Astrocyte (in vitro differentiated cells and primary cell): ENCODE results near the gene CENPX. TPM values are rescaled to one million over a fixed set of nuclear protein-coding genes. Genes with fewer than 3 reads are reported as not detected.
"Not testable (repeated sequence)": the region's sequence is repeated elsewhere in the genome, so short reads cannot be mapped to it uniquely, and the experiment has no call there.

Experiments used
- DNase-seq: peaks from one replicate; pipeline ENCODE4 v3.0.0-alpha.2; 2010; ENCODE audit warnings: low read depth
- FAIRE-seq: peaks from 2 replicates; lab custom pipeline; 2011; peaks lifted over from hg19 to GRCh38; lab: Jason Lieb, UNC
- H2AFZ ChIP-seq: 2 replicates; pipeline ENCODE4 v1.6.0; 2012; ENCODE audit warnings: low read depth, low read length, inconsistent platforms
- H3K27ac ChIP-seq: 2 replicates; pipeline ENCODE4 v1.5.1; 2011; ENCODE audit warnings: low read depth, low read length, inconsistent platforms
- H3K27me3 ChIP-seq: 2 replicates; pipeline ENCODE4 v1.6.0; 2011; ENCODE audit warnings: low read length, inconsistent platforms; ENCODE audit not compliant: insufficient read depth
- H3K36me3 ChIP-seq: 2 replicates; pipeline ENCODE4 v1.5.1; 2011; ENCODE audit warnings: low read length, inconsistent platforms; ENCODE audit not compliant: insufficient read depth
- H3K4me1 ChIP-seq: 2 replicates; pipeline ENCODE4 v1.5.1; 2011; ENCODE audit warnings: low read length, inconsistent platforms; ENCODE audit not compliant: insufficient read depth
- H3K4me2 ChIP-seq: 2 replicates; pipeline ENCODE4 v1.6.0; 2012; ENCODE audit warnings: low read length, inconsistent platforms
- H3K4me3 ChIP-seq: 2 replicates; pipeline ENCODE4 v1.5.1; 2011; ENCODE audit warnings: low read depth, mild to moderate bottlenecking, low read length, inconsistent platforms; ENCODE audit not compliant: insufficient read depth
- H3K79me2 ChIP-seq: 2 replicates; pipeline ENCODE4 v1.6.0; 2012; ENCODE audit warnings: mild to moderate bottlenecking, low read length, inconsistent platforms; ENCODE audit not compliant: insufficient read depth
- H3K9ac ChIP-seq: 2 replicates; pipeline ENCODE4 v1.6.0; 2012; ENCODE audit warnings: mild to moderate bottlenecking, low read length, inconsistent platforms
- H3K9me3 ChIP-seq: 2 replicates; pipeline ENCODE4 v1.5.1; 2012; ENCODE audit warnings: low read depth, mild to moderate bottlenecking, low read length, inconsistent platforms; ENCODE audit not compliant: insufficient read depth
- H4K20me1 ChIP-seq: 2 replicates; pipeline ENCODE4 v1.6.0; 2012; ENCODE audit warnings: low read length, inconsistent platforms; ENCODE audit not compliant: insufficient read depth
- H3K27ac Mint-ChIP-seq: one replicate; pipeline ENCODE4 v1.8.0; 2021; ENCODE audit warnings: mild to moderate bottlenecking, mixed read lengths; ENCODE audit not compliant: unreplicated experiment
- H3K27me3 Mint-ChIP-seq: one replicate; pipeline ENCODE4 v1.8.0; 2021; ENCODE audit warnings: low read depth, mixed read lengths; ENCODE audit not compliant: unreplicated experiment
- H3K36me3 Mint-ChIP-seq: one replicate; pipeline ENCODE4 v1.8.0; 2021; ENCODE audit warnings: low read depth, mixed read lengths; ENCODE audit not compliant: unreplicated experiment
- H3K4me1 Mint-ChIP-seq: one replicate; pipeline ENCODE4 v1.8.0; 2021; ENCODE audit warnings: low read depth, mixed read lengths; ENCODE audit not compliant: unreplicated experiment
- H3K4me3 Mint-ChIP-seq: one replicate; pipeline ENCODE4 v1.8.0; 2021; ENCODE audit warnings: mild to moderate bottlenecking, moderate library complexity, mixed read lengths; ENCODE audit not compliant: unreplicated experiment
- H3K9me3 Mint-ChIP-seq: one replicate; pipeline ENCODE4 v1.8.0; 2021; ENCODE audit warnings: mild to moderate bottlenecking, mixed read lengths; ENCODE audit not compliant: unreplicated experiment
- CTCF ChIP-seq: IDR thresholded peaks from 2 replicates; pipeline ENCODE4 v1.5.1; 2011; ENCODE audit warnings: low read depth, mild to moderate bottlenecking, inconsistent platforms, low read length, moderate library complexity; ENCODE audit not compliant: insufficient read depth
- EZH2 ChIP-seq: IDR thresholded peaks from 2 replicates; pipeline ENCODE4 v1.6.1; 2012; ENCODE audit warnings: mild to moderate bottlenecking, low read length, inconsistent platforms; ENCODE audit not compliant: insufficient read depth
- total RNA-seq: library from RNA; stranded (reverse); gene quantifications from 2 replicates; pipeline ENCODE4 v1.2.1, GENCODE V29; 2021

CENPX gene
- total RNA-seq, 1 donor from 2014 or later, result 26.7 TPM

- Histone ChIP-seq H3K36me3 (no peaks in the 10 kb centered on the region), H4K20me1 (no peaks in the 10 kb centered on the region), H3K4me3 (no peak overlapping the region), H3K27ac (no peak overlapping the region), H3K9me3 (no peaks in the 10 kb centered on the region), H3K9ac (no peak overlapping the region), H3K4me2 (no peak overlapping the region), H2AFZ (no peak overlapping the region), H3K79me2 (no peaks in the 10 kb centered on the region), H3K4me1 (no peaks in the 10 kb centered on the region), H3K27me3 (no peaks in the 10 kb centered on the region)
- TF ChIP-seq EZH2 (no peak), CTCF (no peak)
- Mint-ChIP-seq H3K4me1 (peaks cover 2% of the 10 kb centered on the region), H3K9me3 (peaks cover 2% of the 10 kb centered on the region), H3K36me3 (peaks cover 9% of the 10 kb centered on the region), H3K4me3 (peak overlapping the region; percentile 68), H3K27ac (no peak overlapping the region), H3K27me3 (peaks cover 2% of the 10 kb centered on the region)
- DNase-seq, result no peak
- no peak for FAIRE-seq
Measured at GRCh38 chr17:82042649-82043048, 20.0 kb upstream of the CENPX start.

- Histone ChIP-seq H3K4me1 (peaks cover 5% of the 10 kb centered on the region), H3K79me2 (peaks cover 6% of the 10 kb centered on the region), H3K27ac (no peak overlapping the region), H4K20me1 (peaks cover 3% of the 10 kb centered on the region), H3K4me3 (no peak overlapping the region), H2AFZ (no peak overlapping the region), H3K27me3 (no peaks in the 10 kb centered on the region), H3K4me2 (no peak overlapping the region), H3K36me3 (no peaks in the 10 kb centered on the region), H3K9me3 (no peaks in the 10 kb centered on the region), H3K9ac (no peak overlapping the region)
- Mint-ChIP-seq H3K36me3 (no peaks in the 10 kb centered on the region), H3K4me1 (peaks cover 2% of the 10 kb centered on the region), H3K4me3 (no peak overlapping the region), H3K27ac (no peak overlapping the region), H3K27me3 (peaks cover 2% of the 10 kb centered on the region), H3K9me3 (peaks cover 2% of the 10 kb centered on the region)
- FAIRE-seq (no peak), DNase-seq (no peak)
- TF ChIP-seq CTCF (no peak), EZH2 (no peak)
Measured at GRCh38 chr17:82041144-82041814, 18.6 kb upstream of the CENPX start.

GRCh38 chr17:82039695-82040299, 17.1 kb upstream of the CENPX start:
- no peaks in the 10 kb centered on the region for H3K9me3 ChIP-seq
- H3K79me2 ChIP-seq, result peaks cover 10% of the 10 kb centered on the region
- Mint-ChIP-seq H3K27me3 (peaks cover 2% of the 10 kb centered on the region), H3K27ac (peak overlapping the region; percentile 44), H3K4me3 (no peak overlapping the region), H3K9me3 (peaks cover 2% of the 10 kb centered on the region), H3K36me3 (peaks cover 7% of the 10 kb centered on the region), H3K4me1 (peaks cover 2% of the 10 kb centered on the region)
- no peak overlapping the region for H3K27ac ChIP-seq
- H3K4me2 ChIP-seq, result no peak overlapping the region
- no peak overlapping the region for H3K9ac ChIP-seq
- no peaks in the 10 kb centered on the region for H3K27me3 ChIP-seq
- peaks cover 8% of the 10 kb centered on the region for H3K4me1 ChIP-seq
- H2AFZ ChIP-seq, result no peak overlapping the region
- no peak overlapping the region for H3K4me3 ChIP-seq
- DNase-seq (no peak), FAIRE-seq (no peak)
- TF ChIP-seq EZH2 (no peak), CTCF (no peak)
- H4K20me1 ChIP-seq, result peaks cover 3% of the 10 kb centered on the region
- H3K36me3 ChIP-seq, result no peaks in the 10 kb centered on the region

- H3K27me3 Mint-ChIP-seq, H3K4me3 ChIP-seq, H3K27me3 ChIP-seq, H3K9ac ChIP-seq, H3K36me3 ChIP-seq, H3K4me2 ChIP-seq, H3K4me1 Mint-ChIP-seq, FAIRE-seq, H3K9me3 Mint-ChIP-seq, DNase-seq, H3K79me2 ChIP-seq, H3K4me1 ChIP-seq, H4K20me1 ChIP-seq, H3K27ac Mint-ChIP-seq, H2AFZ ChIP-seq, H3K27ac ChIP-seq, H3K9me3 ChIP-seq: not testable (repeated sequence)
- peaks cover 11% of the 10 kb centered on the region for H3K36me3 Mint-ChIP-seq
- peak overlapping the region; percentile 20 for H3K4me3 Mint-ChIP-seq
Measured at GRCh38 chr17:82038796-82039409, 16.2 kb upstream of the CENPX start.
